Keratinocyte (primary cell): ENCODE data around the gene FARP2. TPM values are rescaled to one million over a fixed set of nuclear protein-coding genes. Genes with fewer than 3 reads are reported as not detected.

Experiments
- DNase-seq: peaks from one replicate; pipeline ENCODE4 v3.0.0-alpha.2; 2011; ENCODE audit warnings: low read depth, missing footprints, low spot score
- FAIRE-seq: peaks from 2 replicates; lab custom pipeline; 2011; peaks lifted over from hg19 to GRCh38; lab: Jason Lieb, UNC
- H2AFZ ChIP-seq: 2 replicates; pipeline ENCODE4 v1.6.0; 2012; ENCODE audit warnings: low read length, control low read depth, inconsistent platforms; ENCODE audit not compliant: control insufficient read depth
- H3K27ac ChIP-seq: 2 replicates; pipeline ENCODE4 v1.5.1; 2011; ENCODE audit warnings: low read length; ENCODE audit not compliant: control insufficient read depth, insufficient read depth
- H3K27me3 ChIP-seq: 3 replicates; pipeline ENCODE4 v1.6.0; 2011; ENCODE audit warnings: low read length; ENCODE audit not compliant: control insufficient read depth, insufficient read depth; ENCODE audit errors: extremely low read depth
- H3K36me3 ChIP-seq, 2 experiments: 2 replicates in 1 of 2; 3 replicates in 1 of 2; pipeline ENCODE4 v1.5.1; 2011; ENCODE audit warnings: low read length in 2 of 2, mild to moderate bottlenecking in 1 of 2; ENCODE audit not compliant: control insufficient read depth in 2 of 2, insufficient read depth in 2 of 2; ENCODE audit errors: extremely low read depth in 1 of 2
- H3K4me1 ChIP-seq: 3 replicates; pipeline ENCODE4 v1.5.1; 2011; ENCODE audit warnings: low read length; ENCODE audit not compliant: control insufficient read depth, insufficient read depth; ENCODE audit errors: extremely low read depth
- H3K4me2 ChIP-seq: 3 replicates; pipeline ENCODE4 v1.6.0; 2011; ENCODE audit warnings: low read depth, low read length; ENCODE audit not compliant: control insufficient read depth, insufficient read depth; ENCODE audit errors: extremely low read depth
- H3K4me3 ChIP-seq, 3 experiments: fragments of 200-600 bp in 1 of 3; sonication (generic) in 1 of 3; 2 replicates in 2 of 3; 3 replicates in 1 of 3; pipeline ENCODE4 v1.5.1; 2011 to 2016; ENCODE audit warnings: low read length in 3 of 3, mild to moderate bottlenecking in 3 of 3, control low read depth in 2 of 3, inconsistent platforms in 1 of 3, low read depth in 1 of 3, mixed read lengths in 1 of 3, mixed run types in 1 of 3, moderate library complexity in 1 of 3; ENCODE audit not compliant: control insufficient read depth in 2 of 3, insufficient read depth in 2 of 3; ENCODE audit errors: extremely low read depth in 1 of 3
- H3K79me2 ChIP-seq: 2 replicates; pipeline ENCODE4 v1.6.0; 2012; ENCODE audit warnings: low read length; ENCODE audit not compliant: control insufficient read depth, insufficient read depth
- H3K9ac ChIP-seq: 3 replicates; pipeline ENCODE4 v1.6.0; 2011; ENCODE audit warnings: low read length; ENCODE audit not compliant: control insufficient read depth, insufficient read depth; ENCODE audit errors: extremely low read depth
- H3K9me1 ChIP-seq: 3 replicates; pipeline ENCODE4 v1.6.0; 2011; ENCODE audit warnings: low read length; ENCODE audit not compliant: control insufficient read depth, insufficient read depth; ENCODE audit errors: extremely low read depth
- H3K9me3 ChIP-seq: 2 replicates; pipeline ENCODE4 v1.5.1; 2012; ENCODE audit warnings: low read depth, low read length; ENCODE audit not compliant: control insufficient read depth
- H4K20me1 ChIP-seq: 3 replicates; pipeline ENCODE4 v1.6.0; 2011; ENCODE audit warnings: low read length; ENCODE audit not compliant: control insufficient read depth, insufficient read depth; ENCODE audit errors: extremely low read depth
- CTCF ChIP-seq, 3 experiments: IDR thresholded peaks in 1 of 3; conservative IDR thresholded peaks in 1 of 3; optimal IDR thresholded peaks in 1 of 3; 2 replicates in 2 of 3; 3 replicates in 1 of 3; pipeline versions ENCODE3 to v1.5.1; 2011; ENCODE audit warnings: low read length in 3 of 3, mild to moderate bottlenecking in 3 of 3, moderate library complexity in 2 of 3, control low read depth in 1 of 3, inconsistent platforms in 1 of 3; ENCODE audit not compliant: insufficient read depth in 2 of 3; ENCODE audit errors: extremely low read depth in 1 of 3
- EZH2 ChIP-seq: IDR thresholded peaks from one replicate; pipeline ENCODE4 v1.6.1; 2012; ENCODE audit warnings: inconsistent platforms, mild to moderate bottlenecking, low read length, moderate library complexity
- dilution Hi-C: fragments of 300-500 bp; cut with MboI; formaldehyde crosslinking; loops from one replicate; pipeline ENCODE4 v1.7.0; 2020; ENCODE audit warnings: low sequenced_read_pairs; ENCODE audit not compliant: extremely low pct_ligation_motif_present
- polyA plus RNA-seq, 5 experiments: library from polyadenylated mRNA; depleted of rRNA in 3 of 5; stranded (reverse) in 3 of 5; stranded (forward) in 1 of 5; unstranded in 1 of 5; fragments of >200 nt; gene quantifications; 1 replicate in 1 of 5; 2 replicates in 3 of 5; 3 replicates in 1 of 5; pipeline versions ENCODE4 v1.2.1 to v1.2.3, GENCODE V29; 2011 to 2012; ENCODE audit warnings: missing spikeins in 2 of 5, low read depth in 1 of 5, low replicate concordance in 1 of 5

Gene FARP2
- polyA plus RNA-seq, 1 donor (not counting 4 experiments of a cell fraction or from before 2014, with no cell fraction given): 39.3 TPM

DNA sequence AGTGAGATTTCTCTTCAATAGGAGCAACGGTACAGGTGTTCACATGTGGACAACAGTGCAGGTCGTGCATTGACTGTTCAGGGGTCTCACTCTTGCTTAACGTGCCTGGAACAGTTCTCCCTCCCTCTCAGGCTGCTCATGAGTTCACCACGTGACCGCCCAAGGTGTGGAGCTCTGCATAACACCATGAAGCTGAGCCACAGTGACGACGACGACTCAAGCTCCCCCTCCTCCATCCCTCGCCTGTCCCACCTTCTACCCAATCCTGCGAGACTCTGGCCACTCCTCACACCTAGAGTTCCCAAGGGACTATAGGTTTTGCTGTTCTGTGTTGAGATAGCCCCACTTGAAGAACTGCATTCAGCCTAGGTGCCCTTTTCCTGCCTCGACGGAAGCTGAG lies 109.5 kb downstream of the FARP2 start:
- no peaks in the 10 kb centered on the region for H3K79me2 ChIP-seq
- no peaks in the 10 kb centered on the region for H4K20me1 ChIP-seq
- H3K27me3 ChIP-seq: no peaks in the 10 kb centered on the region
- TF ChIP-seq CTCF (optimal IDR thresholded peaks at IDR 0.05 in 1 of 3, IDR thresholded peaks at IDR 0.05 in 1 of 3, conservative IDR thresholded peaks at IDR 0.05 in 1 of 3; ENCODE audit: extremely low read depth in 1 of 3, insufficient read depth in 2 of 3, low read length in 3 of 3): no peak
- no peak for TF ChIP-seq EZH2
- H3K9ac ChIP-seq: no peak overlapping the region
- no peak overlapping the region for H3K4me2 ChIP-seq
- FAIRE-seq (no peak), DNase-seq (no peak)
- no peaks in the 10 kb centered on the region for H3K4me1 ChIP-seq
- no peaks in the 10 kb centered on the region for H3K9me3 ChIP-seq
- no peaks in the 10 kb centered on the region for H3K36me3 ChIP-seq
- H3K4me3 ChIP-seq: no peak overlapping the region
- dilution Hi-C loops: no loop called here
- H3K9me1 ChIP-seq: no peaks in the 10 kb centered on the region
- H2AFZ ChIP-seq: no peak overlapping the region
- no peak overlapping the region for H3K27ac ChIP-seq

DNA sequence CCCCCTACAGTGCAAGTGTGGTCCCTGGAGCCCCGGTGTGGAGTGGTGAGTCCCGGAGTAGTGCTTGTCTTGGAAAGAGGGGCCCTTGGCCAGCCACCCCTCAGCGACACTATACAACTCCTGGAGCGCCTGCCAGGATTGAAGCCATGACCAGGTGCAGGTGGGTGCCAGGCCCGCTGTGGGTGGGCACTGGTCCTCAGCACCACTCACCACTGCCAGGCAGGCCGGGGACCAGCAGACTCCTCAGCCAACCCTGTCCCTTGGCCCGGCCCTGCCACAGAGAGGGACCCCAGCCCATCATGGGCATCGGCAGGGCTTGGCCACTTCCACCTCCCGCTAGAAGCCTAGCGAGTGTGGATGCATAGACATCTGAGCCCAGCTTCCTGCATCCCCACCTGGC lies 110.1 kb downstream of the FARP2 start:
- no peak overlapping the region for H3K27ac ChIP-seq
- H3K9me3 ChIP-seq: no peaks in the 10 kb centered on the region
- H3K9ac ChIP-seq: no peak overlapping the region
- H3K79me2 ChIP-seq: no peaks in the 10 kb centered on the region
- DNase-seq: no peak
- no peak overlapping the region for H3K4me2 ChIP-seq
- dilution Hi-C loops: no loop called here
- no peaks in the 10 kb centered on the region for H4K20me1 ChIP-seq
- H3K4me3 ChIP-seq: no peak overlapping the region
- no peak overlapping the region for H2AFZ ChIP-seq
- TF ChIP-seq CTCF (optimal IDR thresholded peaks at IDR 0.05 in 1 of 3, IDR thresholded peaks at IDR 0.05 in 1 of 3, conservative IDR thresholded peaks at IDR 0.05 in 1 of 3; ENCODE audit: extremely low read depth in 1 of 3, insufficient read depth in 2 of 3, low read length in 3 of 3) (no peak), EZH2 (no peak)
- no peaks in the 10 kb centered on the region for H3K9me1 ChIP-seq
- H3K27me3 ChIP-seq: no peaks in the 10 kb centered on the region
- no peaks in the 10 kb centered on the region for H3K36me3 ChIP-seq
- no peaks in the 10 kb centered on the region for H3K4me1 ChIP-seq
- FAIRE-seq: no peak
